ENCODE measurements around the gene PRRC2B. TPM values are rescaled to one million over a fixed set of nuclear protein-coding genes. Genes with fewer than 3 reads are reported as not detected.
"Not testable (repeated sequence)": the region's sequence is repeated elsewhere in the genome, so short reads cannot be mapped to it uniquely, and the experiment has no call there.

Gene PRRC2B
- 48.4 and 51.2 TPM in 2 replicates for total RNA-seq (2014; rRNA removed; shearing (Covaris generic))

DNA sequence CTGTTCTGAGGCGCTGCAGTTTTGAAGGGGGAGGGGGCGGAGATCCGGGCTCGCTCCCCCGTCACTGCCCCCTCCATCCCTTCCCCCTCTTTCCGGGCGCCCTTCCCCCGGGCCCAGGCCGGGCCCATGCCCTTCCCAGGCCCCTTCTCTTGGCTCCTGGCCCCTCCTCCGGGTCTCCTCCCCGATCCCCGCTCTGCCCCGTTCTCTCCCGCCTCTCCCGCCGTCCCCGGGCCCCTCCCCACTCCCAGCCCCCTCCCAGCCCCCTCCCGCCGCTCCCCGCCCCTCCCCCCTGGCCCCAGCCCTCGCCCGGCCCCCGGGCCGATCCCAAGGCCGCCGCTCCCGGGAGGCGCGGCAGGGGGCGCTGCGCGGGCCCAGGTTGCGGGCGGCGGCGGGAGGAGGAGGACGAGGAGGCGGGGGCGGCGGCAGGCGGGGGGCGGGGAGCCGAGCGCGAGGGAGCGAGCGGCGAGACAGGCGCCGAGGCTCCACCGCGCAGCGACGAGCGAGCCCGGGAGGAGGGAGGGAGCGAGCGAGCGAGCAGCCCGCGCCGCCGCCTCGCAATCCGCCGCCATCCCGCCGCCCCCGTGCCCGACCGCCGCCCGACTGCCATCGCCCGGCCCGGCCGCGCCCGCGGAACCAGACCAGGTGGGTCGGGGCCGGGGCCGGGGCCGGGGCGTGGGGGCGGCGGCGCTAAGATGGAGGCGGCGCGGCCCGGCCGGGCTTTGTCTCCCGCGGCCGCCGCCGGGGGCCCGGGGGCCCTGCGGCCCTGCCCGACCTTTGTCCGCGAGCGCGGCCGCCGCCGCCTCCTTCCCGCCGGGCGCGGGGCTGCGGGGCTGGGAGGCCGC is at the start of gene PRRC2B:
Gene PRRC2B (plus strand): TSS at position 465 of the 842 bp plus-strand sequence. CDS start 36,059 bp downstream, outside the sequence.
- in situ Hi-C loops (cut with HindIII; ENCODE audit: low sequenced_read_pairs): no loop called here
- DNase-seq (ENCODE audit: low spot score): peak; percentile 75

DNA sequence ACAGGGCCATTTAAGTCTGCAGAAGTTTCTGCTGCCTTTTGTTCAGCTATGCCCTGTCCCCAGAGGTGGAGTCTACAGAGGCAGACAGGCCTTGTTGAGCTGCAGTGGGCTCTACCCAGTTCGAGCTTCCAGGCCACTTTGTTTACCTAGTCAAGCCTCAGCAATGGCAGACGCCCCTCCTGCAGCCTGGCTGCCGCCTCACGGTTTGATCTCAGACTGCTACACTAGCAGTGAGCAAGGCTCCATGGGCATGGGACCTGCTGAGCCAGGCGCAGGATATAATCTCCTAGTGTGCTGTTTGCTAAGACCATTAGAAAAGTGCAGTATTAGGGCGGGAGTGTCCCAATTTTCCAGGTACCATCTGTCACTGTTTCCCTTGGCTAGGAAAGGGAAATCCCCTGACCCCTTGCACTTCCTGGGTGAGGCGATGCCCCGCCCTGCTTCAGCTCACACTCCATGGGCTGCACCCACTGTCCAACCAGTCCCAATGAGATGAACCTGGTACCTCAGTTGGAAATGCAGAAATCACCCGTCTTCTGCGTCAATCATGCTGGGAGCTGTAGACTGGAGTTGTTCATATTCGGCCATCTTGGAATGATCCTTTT is 48.9 kb upstream of the PRRC2B start:
- in situ Hi-C loops (cut with HindIII; ENCODE audit: low sequenced_read_pairs); DNase-seq (ENCODE audit: low spot score): not testable (repeated sequence)

DNA sequence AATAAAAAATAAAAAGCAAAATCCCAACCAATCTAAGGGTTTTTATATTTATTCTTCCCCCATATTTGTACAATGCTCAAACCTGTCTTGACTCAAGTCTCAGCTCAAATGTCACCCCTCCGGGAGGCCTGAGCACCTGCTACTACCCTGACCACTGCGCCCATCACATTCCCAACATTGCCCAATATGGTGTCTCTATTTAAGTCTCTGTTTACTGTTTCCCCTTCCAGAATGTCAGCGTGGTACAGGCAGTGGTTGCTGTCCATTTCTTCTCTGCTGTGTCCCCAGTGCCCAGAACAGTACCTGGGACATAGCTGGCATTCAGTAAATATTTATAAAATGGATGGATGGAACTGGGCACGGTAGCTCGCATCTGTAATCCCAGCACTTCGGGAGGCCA is 47.3 kb upstream of the PRRC2B start:
- no peak for DNase-seq (ENCODE audit: low spot score)
- in situ Hi-C loops (cut with HindIII; ENCODE audit: low sequenced_read_pairs): no loop called here

- in situ Hi-C loops (cut with HindIII; ENCODE audit: low sequenced_read_pairs): no loop called here
- no peak for DNase-seq (ENCODE audit: low spot score)
These were observed 46.4 kb upstream of the PRRC2B start for GRCh38 chr9:131347376-131348020.

GRCh38 chr9:131348631-131349521 is 45.0 kb upstream of the PRRC2B start:
- peak; percentile 19 for DNase-seq (ENCODE audit: low spot score)
- in situ Hi-C loops (cut with HindIII; ENCODE audit: low sequenced_read_pairs): no loop called here

DNA sequence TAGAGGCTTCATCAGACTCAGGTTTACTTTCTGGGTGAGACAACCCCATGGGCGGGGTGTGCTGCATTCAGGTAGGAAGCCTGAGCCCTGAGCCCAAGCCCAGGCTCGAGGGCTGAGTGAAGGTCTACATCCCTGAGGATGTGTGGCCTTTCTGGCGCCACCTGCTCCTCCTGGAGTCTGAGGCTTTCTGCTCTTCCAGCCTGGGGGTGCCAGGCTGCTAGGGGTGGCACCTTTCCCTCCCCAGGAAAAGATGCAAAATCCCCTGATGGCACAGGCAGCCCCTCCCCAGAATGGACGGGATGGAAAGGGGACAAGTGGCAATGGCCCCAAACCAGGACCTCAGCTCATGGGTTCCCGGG is 44.4 kb upstream of the PRRC2B start:
- in situ Hi-C loops (cut with HindIII; ENCODE audit: low sequenced_read_pairs): no loop called here
- DNase-seq (ENCODE audit: low spot score): no peak

- peak; percentile 87 for DNase-seq (ENCODE audit: low spot score)
- in situ Hi-C loops (cut with HindIII; ENCODE audit: low sequenced_read_pairs): no loop called here
These were observed 43.9 kb upstream of the PRRC2B start for GRCh38 chr9:131349881-131350563.

DNA sequence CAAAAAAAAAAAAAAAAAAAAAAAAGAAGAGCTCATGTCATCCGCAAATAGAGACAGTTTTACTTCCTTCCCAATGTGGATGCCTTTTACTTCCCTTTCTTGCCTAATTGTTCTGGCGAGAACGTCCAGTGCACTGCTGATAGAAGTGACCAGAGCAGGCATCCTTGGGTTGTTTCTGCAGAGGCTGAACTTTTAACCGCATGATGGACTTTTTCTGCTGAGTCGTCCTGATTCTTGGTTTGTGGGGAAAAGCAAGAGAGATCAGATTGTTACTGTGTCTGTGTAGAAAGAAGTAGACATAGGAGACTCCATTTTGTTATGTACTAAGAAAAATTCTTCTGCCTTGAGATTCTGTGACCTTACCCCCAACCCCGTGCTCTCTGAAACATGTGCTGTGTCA is 37.4 kb upstream of the PRRC2B start:
- in situ Hi-C loops (cut with HindIII; ENCODE audit: low sequenced_read_pairs); DNase-seq (ENCODE audit: low spot score): not testable (repeated sequence)

- in situ Hi-C loops (cut with HindIII; ENCODE audit: low sequenced_read_pairs): no loop called here
- DNase-seq (ENCODE audit: low spot score): no peak
These were observed 35.3 kb upstream of the PRRC2B start for GRCh38 chr9:131358556-131358955.

DNA sequence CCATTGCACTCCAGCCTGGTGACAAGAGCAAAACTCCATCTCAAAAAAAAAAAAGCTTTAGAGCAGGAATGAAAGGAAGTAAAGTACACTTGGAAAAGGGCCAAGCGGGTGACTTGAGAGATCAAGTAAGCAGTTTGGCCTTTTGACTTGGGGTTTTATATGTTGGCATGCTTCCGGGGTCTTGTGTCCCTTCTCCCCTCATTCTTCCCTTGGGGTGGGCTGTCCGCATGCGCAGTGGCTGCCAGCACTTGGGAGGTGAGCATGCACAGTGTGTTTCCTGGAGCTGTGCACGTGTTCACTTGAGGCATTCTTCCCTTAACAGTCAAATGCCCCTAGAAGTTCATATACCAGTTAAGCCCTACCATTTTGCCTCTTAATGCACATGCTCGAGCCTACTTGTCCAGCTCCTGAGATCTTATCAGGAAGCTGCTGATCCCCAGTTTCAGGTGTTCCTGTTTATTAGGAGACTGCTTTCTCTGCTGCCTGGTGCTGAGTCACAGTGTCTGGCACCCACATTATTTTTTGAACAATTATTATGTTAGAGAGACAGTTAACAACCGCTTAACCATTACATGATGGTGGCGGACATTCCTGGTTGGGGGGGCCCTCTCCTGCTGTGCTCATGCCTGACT is 32.6 kb upstream of the PRRC2B start:
- in situ Hi-C loops (cut with HindIII; ENCODE audit: low sequenced_read_pairs): no loop called here
- DNase-seq (ENCODE audit: low spot score): no peak

DNA sequence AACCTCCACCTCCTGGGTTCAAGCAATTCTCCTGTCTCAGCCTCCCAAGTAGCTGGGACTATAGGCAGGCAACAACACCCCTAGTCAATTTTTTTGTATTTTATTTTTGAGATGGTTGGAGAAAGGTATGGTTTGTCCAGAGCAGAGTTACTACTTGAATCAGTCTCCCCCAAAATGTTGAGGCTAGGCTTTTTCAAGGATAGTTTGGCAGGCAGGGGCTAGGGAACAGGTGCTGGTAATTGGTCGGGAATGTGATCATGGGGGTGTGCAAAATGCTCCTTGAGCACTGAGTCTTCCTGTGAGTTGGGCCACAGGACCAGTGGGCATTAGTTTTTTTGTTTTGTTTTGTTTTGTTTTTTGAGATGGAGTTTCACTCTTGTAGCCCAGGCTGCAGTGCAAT is 28.3 kb upstream of the PRRC2B start:
- in situ Hi-C loops (cut with HindIII; ENCODE audit: low sequenced_read_pairs): no loop called here
- DNase-seq (ENCODE audit: low spot score): no peak

GRCh38 chr9:131366761-131367401 is 27.0 kb upstream of the PRRC2B start:
- DNase-seq (ENCODE audit: low spot score): peak; percentile 73
- in situ Hi-C loops (cut with HindIII; ENCODE audit: low sequenced_read_pairs): no loop called here

DNA sequence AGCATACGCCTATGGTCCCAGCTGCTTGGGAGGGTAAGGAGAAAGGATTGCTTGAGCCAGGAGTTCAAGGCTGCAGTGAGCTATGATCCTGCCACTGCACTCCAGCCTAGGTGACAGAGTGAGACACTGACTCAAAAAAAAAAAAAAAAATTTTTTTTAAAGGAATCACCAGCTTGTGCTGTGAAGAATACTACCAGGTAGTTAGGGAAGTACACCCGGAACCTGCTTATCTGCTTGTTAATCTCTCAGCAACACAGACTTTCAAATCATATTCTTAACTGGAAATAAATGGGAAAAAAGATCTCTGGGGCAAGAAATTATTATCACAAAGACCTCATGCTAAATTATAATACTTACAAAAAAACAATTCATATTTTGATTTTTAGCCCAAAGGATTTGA is 26.4 kb upstream of the PRRC2B start:
- in situ Hi-C loops (cut with HindIII; ENCODE audit: low sequenced_read_pairs): no loop called here
- no peak for DNase-seq (ENCODE audit: low spot score)

GRCh38 chr9:131370638-131371037 is 23.2 kb upstream of the PRRC2B start:
- no peak for DNase-seq (ENCODE audit: low spot score)
- in situ Hi-C loops (cut with HindIII; ENCODE audit: low sequenced_read_pairs): no loop called here

DNA sequence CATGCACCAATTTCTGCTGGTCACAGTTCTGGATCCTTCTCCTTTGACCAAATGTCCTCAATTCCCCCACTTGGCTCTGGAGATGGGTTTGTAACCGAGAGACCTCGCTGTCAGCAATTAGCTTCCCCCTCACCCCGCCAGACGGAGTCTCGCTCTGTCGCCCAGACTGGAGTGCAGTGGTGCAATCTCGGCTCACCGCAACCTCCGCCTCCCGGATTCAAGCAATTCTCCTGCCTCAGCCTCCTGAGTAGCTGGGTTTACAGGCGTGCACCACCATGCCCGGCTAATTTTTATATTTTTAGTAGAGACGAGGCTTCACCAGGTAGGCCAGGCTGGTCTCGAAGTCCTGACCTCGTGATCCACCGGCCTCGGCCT is 21.3 kb upstream of the PRRC2B start:
- in situ Hi-C loops (cut with HindIII; ENCODE audit: low sequenced_read_pairs); DNase-seq (ENCODE audit: low spot score): not testable (repeated sequence)

DNA sequence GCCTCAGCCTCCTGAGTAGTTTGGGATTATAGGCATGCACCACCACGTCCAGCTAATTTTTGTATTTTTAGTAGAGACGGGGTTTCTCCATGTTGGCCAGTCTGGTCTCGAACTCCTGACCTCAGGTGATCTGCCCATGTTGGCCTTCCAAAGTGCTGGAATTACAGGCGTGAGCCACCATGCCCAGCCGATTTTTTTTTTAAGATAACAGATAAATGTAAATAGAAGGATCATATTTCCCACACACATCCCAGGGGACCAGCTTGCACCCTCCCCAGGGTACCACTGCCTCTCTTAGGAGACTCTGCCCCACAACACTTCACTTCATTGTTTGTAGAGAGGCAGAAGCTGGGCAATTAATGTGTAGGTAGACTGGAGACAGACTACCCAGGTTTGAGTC is 19.2 kb upstream of the PRRC2B start:
- DNase-seq (ENCODE audit: low spot score); in situ Hi-C loops (cut with HindIII; ENCODE audit: low sequenced_read_pairs): not testable (repeated sequence)

- in situ Hi-C loops (cut with HindIII; ENCODE audit: low sequenced_read_pairs): no loop called here
- no peak for DNase-seq (ENCODE audit: low spot score)
These were observed 14.8 kb upstream of the PRRC2B start for GRCh38 chr9:131379056-131379455.
